M059J (cell line): ENCODE results near the gene CD274. TPM values are rescaled to one million over a fixed set of nuclear protein-coding genes. Genes with fewer than 3 reads are reported as not detected.
"Not testable (repeated sequence)": the region's sequence is repeated elsewhere in the genome, so short reads cannot be mapped to it uniquely, and the experiment has no call there.

Experiments
- DNase-seq: peaks from one replicate; pipeline ENCODE4 v3.0.0-alpha.2; 2012; ENCODE audit warnings: low read depth
- total RNA-seq: library from RNA; depleted of rRNA; stranded (reverse); fragments of >200 nt; shearing (Covaris generic); gene quantifications from 2 replicates; pipeline ENCODE4 v1.2.3, GENCODE V29; 2014

Gene CD274
- total RNA-seq, 1 experiment from 2014 or later, result 31.2 TPM

DNA sequence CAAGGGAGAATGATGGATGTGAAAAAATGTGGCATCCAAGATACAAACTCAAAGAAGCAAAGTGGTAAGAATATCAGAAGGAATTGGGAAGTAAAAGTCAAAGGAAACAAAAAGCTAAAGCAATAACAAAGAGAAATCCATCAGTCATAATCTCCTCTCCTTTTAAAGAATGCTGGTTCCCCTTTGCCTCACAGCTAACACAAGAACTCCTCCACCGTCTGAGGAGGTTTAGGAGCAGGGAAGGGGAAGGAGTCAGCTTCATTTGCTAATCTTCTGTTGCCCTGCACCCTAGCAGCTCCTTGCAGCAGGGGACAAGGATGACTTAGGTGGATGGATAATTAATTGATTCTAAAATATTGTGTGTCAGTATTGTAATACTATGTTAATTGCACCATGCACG lies 16.4 kb downstream of the CD274 start:
- no peak for DNase-seq

DNA sequence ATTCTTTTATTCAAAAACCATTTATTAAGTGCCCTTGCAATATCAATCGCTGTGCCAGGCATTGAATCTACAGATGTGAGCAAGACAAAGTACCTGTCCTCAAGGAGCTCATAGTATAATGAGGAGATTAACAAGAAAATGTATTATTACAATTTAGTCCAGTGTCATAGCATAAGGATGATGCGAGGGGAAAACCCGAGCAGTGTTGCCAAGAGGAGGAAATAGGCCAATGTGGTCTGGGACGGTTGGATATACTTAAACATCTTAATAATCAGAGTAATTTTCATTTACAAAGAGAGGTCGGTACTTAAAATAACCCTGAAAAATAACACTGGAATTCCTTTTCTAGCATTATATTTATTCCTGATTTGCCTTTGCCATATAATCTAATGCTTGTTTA lies 18.5 kb downstream of the CD274 start:
- no peak for DNase-seq

DNA sequence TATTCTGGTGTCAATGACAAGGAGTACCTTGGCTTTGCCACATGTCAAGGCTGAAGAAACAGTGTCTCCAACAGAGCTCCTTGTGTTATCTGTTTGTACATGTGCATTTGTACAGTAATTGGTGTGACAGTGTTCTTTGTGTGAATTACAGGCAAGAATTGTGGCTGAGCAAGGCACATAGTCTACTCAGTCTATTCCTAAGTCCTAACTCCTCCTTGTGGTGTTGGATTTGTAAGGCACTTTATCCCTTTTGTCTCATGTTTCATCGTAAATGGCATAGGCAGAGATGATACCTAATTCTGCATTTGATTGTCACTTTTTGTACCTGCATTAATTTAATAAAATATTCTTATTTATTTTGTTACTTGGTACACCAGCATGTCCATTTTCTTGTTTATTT lies 19.8 kb downstream of the CD274 start:
- DNase-seq, result peak; percentile 22

DNA sequence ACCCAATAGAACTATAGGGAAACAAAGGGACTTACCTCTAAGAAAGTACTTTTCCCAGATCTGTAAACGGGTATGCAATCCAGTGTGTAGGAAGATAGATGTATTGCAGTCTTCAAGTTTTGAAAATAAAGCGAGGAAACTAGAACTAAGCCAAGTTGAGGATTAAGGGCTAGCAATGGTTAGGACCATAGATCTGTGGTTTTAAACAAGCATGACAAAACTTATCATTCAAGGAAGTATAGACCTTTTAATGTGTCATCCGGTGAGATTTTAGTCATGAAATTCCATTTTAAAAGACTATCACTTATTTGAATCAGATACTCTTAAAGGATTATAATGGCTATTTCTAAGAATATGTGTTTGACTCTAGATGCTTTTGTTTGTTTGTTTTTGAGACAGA lies 20.5 kb downstream of the CD274 start:
- no peak for DNase-seq

DNA sequence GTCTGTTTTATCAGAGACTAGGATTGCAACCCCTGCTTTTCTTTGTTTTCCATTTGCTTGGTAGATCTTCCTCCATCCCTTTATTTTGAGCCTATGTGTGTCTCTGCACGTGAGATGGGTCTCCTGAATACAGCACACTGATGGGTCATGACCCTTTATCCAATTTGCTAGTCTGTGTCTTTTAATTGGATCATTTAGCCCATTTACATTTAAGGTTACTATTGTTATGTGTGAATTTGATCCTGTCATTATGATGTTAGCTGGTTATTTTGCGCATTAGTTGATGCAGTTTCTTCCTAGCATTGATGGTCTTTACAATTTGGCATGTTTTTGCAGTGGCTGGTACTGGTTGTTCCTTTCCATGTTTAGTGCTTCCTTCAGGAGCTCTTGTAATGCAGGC lies 25.3 kb downstream of the CD274 start:
- DNase-seq, result not testable (repeated sequence)

DNA sequence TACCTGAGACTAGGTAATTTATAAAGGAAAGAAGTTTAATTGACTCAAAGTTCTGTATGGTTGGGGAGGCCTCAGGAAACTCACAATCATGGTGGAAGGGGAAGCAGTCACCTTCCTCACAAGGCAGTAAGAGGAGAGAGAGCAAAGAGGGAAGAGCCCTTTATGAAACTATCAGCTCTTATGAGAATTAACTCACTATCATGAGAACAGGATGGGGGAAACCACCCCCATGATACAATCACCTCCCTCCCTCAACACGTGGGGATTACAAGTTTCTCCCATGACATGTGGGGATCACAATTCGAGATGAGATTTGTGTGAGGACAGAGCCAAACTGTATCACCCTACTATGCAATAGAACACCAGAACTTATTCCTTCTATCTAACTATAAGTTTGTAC lies 27.9 kb downstream of the CD274 start:
- no peak for DNase-seq

DNA sequence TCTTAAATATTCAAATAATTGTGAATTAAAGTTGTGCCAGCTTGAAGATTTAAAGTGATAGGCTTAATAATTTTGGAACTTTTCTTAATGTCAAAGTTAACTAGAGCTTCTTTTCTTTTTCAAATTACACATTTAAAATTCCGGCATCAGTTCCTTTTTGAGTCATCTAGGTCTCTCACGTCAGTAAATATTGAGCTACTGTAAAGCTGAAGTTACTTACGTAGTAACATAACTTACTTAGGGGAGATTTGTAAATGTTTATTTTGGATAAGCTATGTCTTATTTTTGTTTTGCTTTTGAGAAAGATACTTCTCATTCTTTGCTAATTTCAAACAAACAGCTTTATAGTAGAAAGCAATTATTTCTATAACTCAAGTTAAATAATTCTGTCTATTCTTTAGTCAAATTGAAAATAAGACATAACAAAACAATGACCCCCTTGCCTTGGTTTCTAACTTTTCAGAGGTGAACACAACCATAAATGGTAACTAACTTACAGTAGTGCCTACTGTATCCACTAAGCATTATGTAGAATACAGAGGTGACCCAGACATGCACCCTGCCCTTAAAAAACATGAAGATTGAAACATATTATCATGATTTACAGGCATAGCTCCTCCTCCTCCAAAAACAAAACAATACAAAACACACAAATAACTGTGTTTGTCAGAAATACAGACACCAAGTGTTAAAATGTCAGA lies 29.8 kb downstream of the CD274 start:
- no peak for DNase-seq

DNA sequence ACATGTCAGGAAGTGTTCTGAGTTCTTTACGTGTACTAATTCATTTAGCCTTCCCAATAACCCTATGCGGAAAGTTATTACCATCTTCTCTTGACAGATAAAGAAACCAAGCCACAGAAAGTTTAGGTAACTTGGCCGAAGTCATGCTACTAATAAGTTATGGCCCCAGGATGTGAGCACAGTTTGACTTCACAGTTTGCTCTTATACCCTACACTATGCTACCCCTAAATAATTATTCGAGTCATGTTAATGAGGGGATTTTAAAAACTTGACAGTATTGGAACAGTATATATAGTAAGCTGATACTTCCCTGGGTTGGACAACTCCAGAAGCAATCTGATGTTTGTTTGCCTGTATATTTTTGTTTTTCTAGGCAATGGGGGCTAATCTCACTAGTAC lies 30.6 kb downstream of the CD274 start:
- no peak for DNase-seq

DNA sequence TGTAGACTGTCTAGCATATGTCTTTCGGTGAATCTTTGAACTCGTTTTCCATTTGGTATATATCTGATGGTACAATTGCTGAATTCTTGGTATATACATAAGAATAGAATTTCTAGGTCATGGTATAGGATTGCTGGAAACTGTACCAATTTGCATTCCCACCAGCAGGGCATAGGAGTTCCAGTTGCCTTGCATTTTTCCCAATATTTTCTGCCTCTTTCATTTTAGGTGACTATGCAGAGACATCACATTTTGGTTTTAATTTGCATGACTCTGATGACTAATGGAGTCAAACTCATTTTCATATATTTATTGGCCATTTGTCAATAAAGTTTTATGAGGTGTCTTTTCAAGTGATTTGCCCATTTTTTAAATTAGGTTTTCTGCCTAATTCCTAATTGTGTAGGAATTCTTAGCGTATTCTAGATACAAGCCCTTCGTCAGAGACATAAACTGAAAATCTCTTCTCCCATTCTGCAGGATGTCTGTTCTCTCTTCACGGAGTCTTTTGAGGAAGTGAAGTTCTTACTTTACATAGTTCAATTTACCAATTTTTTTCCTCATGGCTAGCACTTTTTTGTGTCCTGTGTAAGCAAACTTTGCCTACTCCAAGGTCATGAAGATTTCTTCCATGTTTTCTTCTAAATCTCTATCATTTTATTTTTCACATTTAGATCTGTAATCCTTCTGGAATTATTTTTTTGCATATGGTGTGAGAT lies 31.1 kb downstream of the CD274 start:
- DNase-seq, result no peak

DNA sequence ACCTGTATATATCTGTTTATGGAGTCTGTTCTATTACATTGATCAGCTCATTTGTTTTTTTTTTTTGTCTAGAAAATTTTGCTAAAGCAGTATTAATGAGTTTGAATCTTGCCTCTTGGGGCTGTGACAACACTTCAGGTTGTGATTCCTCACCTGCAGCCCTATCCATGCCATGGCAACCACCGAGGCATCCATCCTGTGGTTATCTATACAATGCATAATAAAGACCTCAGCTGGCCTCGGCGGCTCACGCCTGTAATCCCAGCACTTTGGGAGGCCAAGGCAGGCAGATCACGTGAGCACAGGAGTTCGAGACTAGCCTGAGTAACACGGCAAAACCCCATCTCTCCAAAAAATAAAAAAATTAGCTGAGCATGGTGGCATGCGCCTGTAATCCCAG lies 31.9 kb downstream of the CD274 start:
- no peak for DNase-seq

DNA sequence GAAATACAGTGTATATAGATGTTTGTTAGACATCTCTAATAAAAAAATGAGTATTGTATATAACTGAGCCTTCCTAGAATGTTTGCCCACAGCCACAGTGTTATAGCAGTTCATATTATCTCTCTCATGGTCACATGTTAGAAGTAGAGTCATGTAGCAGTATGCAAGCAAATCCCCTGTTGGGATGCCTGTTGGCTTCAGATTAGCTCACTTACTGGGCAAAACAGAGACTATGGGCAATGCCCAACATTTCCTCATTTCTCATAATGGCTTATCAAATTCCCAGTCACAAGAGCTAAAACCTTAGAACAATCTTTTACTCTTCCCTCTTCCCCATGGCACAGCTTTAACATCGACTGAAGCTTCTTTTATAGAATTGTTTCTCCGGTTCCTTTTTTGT lies 33.0 kb downstream of the CD274 start:
- no peak for DNase-seq

DNA sequence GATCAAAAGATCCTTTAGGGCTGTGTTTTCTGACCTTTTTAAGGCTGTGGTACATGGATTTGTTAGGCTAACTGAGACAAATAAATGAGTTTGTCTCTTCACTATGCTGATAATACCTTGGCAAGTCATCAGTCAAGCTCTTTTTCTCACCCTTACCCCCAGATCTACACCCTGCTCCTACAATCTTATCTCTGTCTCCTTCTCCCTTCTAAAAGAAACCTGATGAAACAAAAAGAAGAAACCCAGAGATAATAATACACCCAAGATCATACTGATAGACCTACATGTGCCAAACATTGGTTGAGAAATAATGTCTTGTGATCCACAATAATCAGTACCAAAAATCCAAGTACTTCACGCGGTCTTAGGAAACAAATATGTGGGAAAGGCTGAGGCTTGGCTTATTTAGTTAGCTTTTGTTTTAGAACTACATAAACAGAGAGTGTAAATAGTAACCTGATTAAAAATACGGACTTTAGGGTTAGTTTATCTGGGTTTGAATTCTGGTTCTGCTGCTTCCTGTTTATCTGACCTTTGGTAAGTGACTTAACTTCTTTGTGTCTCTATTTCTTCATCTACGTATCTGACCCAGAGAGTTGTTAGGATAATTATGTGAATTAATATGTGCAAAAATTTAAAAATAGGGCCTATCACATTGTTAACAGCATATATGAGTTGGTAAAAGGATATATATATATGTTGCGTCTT lies 35.2 kb downstream of the CD274 start:
- no peak for DNase-seq

DNA sequence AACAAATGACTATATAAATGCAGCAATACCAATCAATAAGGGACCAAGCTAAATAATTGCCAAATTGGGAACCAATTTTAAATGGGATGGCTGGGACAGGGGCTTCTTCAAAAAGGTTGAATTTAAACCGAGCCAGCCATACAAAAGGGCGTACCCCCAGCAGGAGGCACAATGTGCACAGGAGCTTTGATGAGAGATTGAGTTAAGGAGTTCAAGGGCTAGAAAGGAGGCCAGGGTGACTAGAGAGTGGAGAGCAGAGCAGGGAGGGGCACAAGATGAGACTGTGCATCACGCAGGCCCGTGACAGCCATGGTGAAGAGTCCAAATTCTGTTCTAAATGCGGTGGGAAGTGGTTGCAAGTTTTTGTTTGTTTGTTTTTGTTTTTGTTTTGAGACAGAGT lies 36.6 kb downstream of the CD274 start:
- no peak for DNase-seq

DNA sequence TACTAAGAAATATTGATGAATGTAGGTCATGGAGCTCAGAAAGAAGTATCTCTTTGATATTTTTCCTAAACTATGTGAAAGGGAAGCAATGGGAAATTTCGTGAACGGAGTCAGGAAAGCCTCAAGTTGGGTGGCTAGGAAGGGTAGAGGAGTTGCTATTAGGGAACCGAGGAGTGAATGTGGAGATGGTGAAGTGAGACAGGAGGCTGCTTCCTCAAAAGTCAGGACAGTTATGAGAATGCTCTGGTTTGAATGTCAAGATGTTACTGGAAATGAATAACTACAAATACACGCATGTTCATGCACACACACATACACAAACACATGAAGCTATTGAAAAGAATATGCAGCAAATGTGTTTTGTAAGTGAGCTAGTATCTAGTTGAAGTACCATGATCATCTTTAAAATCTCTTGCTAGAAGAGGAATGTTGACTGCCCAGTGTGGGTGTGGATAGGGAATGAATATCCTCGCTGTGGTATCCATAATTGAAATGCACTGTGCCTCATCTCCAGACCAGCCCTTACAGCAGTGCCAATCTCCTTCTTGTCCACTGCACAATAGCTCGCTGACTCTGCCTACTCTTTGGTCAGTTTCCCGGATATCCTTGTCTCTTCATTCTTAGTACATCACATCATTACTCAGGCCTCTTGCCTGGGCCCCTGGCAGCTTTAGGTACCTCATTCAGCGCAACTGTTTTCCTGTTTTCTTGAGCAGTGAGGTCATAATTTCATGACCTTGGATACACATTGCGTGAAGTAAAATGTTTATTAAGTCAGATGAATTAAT lies 38.1 kb downstream of the CD274 start:
- DNase-seq, result no peak

DNA sequence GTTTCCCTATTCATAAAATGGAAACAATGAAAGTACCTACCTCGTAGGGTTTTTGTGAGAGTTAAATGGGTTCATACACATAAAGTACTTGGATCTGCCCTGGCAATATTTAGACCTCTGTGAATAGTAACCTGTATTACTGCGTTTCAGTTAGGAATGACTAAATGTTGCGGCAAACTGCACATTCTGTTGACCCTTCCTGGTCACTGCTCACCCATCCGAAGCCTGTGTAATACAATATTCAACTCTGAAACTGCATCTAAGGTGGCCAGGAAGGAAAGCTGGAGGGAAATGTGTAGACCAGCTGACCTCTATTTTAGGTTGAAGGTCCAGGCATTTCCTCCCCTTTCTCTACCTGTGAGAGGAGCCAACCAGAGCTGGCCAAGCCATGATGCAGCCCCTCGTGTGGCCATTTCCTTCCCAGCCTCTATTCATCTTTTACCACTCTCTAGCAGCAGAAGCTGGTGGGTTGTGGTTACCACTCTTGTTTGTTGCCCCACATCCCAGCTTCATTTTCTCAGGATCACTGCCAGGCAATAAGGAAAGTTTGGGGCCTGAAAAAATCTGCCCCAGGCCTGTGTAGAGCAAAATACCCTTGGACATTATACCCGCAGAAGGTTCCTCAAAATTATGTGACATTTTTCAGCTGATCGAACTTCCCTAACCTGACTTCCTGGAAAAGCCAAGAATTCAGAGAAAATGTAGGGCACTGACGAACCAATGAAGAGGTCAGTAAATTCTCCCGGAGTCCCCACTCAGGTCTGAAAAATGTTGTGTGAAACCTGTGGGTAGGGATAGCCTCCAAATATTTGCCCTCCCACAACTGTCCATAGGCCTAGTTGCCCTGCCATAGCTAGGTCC lies 39.5 kb downstream of the CD274 start:
- DNase-seq, result no peak

DNA sequence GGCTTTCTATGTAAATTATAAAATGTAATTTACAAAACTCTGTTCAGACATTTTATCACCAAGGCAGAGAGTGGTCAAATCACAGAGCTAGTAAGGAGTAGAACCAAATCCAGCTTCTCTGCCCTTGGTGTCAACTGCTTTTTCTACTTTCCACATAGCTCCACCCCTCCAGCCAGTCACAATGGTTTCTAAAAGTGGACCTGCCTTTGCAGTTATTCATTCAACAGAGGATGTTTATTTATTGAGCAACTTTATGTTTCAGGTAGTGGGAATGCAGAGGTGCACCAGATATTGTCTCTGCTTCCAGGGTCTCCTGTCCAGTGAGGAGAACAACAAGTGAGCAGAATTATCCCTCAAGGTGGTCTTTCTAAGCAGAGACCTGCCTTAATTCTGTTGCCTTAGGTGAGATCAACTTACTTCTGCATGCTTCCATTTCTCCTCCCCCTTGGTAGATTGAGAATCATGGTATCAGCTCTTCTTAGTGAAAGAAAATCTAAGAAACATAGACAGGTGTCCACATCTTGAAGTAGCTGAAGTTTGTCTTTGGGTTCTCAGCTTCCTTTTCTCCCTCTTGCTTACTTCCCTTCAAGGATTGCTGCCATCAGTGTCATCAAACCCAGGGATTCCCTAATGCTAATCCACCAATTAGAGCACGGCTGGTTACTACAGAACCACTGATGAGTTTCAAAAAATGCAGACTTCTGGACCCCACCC lies 42.8 kb downstream of the CD274 start:
- DNase-seq, result peak; percentile 50

DNA sequence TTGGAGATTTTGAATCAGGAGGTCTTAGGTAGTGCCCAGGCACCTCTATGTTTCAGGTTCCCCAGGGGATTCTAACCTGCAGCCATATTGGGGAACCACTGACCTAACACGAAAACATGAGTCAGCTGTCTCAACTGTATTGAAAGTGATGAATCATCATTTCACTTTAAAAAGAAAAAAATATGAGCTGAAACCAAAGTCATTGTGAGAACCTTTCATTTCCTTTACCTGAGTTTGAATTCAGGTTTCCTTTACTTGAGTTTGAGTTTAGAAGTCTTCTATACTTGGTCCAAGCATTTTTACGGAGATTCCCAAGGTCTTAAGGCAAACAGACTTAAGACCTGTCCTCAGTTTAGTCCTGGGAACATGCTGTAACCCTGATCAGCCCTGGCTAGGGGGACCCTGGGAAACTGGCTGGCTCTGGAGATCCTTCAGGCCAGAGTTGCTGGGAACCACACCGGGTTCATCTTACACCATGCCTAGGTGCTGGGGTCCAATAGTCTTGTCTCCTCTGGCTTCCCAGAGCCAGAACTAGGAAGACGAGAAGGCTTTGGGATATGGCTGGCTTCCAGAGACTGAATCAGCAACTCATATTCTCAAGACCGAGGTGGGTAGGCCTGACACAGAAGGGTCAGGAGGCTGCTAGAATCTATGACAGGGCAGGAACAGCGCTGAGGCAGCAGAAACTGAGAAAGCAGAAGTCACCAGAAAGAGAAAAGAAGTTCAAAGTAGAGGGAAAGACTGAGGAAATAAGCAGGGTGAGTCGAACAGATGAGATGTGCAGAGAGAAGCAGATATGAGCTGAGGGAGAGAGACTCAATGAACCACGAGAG lies 43.6 kb downstream of the CD274 start:
- peak; percentile 96 for DNase-seq

DNA sequence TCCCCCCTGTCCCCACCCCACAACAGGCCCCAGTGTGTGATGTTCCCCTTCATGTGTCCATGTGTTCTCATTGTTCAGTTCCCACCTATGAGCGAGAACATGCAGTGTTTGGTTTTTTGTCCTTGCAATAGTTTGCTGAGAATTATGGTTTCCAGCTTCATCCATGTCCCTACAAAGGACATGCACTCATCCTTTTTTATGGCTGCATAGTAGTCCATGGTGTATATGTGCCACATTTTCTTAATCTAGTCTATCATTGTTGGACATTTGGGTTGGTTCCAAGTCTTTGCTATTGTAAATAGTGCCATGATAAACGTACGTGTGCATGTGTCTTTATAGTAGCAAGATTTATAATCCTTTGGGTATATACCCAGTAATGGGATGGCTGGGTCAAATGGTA lies 44.4 kb downstream of the CD274 start:
- DNase-seq, result not testable (repeated sequence)

DNA sequence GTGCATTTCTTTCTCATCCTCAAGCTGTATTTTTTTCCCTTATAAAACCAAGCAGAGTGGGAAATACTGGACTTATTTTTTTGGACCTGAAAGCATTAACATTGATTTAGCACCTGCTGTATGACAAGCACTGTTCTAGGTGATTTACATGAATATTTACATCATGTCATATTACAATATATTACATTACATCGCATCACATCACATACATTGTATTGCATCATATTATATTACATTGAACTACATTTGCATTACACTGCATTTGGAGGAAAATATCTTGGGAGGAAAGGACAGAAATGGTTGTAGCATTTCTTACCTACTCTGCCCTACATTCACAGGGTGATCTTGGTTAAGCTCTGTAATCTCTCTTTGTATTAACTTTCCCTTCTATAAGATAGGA lies 48.8 kb downstream of the CD274 start:
- DNase-seq, result no peak
